D721Med (cell line): Measurements from ENCODE around the gene KRTAP9-9.
"Not testable (repeated sequence)": the region's sequence is repeated elsewhere in the genome, so short reads cannot be mapped to it uniquely, and the experiment has no call there.

ENCODE experiments used
- DNase-seq: peaks from one replicate; pipeline ENCODE4 v3.0.0; 2011; ENCODE audit warnings: low spot score; ENCODE audit not compliant: insufficient read length
- FAIRE-seq: peaks from 2 replicates; lab custom pipeline; 2011; peaks lifted over from hg19 to GRCh38; lab: Jason Lieb, UNC
- TF ChIP-seq, protein P1 (sequence below): IDR thresholded peaks from 2 replicates; pipeline ENCODE4 v1.5.1; 2012; ENCODE audit warnings: mild to moderate bottlenecking, control low read depth; ENCODE audit not compliant: insufficient read depth; ENCODE audit errors: missing control alignments

KRTAP9-9 gene

DNA sequence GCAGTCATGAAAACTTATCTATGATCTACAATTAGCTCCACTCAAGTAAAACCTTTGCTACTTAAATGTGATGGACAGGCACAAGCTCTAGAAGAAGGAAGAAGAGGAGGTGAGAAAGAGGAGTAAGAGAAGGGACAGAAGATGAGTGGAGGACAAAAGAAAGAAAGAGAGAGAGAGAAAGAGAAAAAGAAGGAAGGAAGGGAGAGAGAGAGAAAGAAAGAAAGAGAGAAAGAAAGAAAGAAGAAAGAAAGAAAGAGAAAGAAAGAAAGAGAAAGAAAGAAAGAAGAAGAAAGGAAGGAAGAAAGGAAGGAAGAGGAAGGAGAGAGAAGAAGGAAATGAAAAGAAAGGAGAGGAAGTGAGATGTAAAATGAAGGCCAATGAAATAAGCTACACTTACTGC is 25.1 kb upstream of the KRTAP9-9 start:
- TF ChIP-seq, protein P1, sequence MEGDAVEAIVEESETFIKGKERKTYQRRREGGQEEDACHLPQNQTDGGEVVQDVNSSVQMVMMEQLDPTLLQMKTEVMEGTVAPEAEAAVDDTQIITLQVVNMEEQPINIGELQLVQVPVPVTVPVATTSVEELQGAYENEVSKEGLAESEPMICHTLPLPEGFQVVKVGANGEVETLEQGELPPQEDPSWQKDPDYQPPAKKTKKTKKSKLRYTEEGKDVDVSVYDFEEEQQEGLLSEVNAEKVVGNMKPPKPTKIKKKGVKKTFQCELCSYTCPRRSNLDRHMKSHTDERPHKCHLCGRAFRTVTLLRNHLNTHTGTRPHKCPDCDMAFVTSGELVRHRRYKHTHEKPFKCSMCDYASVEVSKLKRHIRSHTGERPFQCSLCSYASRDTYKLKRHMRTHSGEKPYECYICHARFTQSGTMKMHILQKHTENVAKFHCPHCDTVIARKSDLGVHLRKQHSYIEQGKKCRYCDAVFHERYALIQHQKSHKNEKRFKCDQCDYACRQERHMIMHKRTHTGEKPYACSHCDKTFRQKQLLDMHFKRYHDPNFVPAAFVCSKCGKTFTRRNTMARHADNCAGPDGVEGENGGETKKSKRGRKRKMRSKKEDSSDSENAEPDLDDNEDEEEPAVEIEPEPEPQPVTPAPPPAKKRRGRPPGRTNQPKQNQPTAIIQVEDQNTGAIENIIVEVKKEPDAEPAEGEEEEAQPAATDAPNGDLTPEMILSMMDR, result no peak
- no peak for FAIRE-seq
- DNase-seq, result no peak

DNA sequence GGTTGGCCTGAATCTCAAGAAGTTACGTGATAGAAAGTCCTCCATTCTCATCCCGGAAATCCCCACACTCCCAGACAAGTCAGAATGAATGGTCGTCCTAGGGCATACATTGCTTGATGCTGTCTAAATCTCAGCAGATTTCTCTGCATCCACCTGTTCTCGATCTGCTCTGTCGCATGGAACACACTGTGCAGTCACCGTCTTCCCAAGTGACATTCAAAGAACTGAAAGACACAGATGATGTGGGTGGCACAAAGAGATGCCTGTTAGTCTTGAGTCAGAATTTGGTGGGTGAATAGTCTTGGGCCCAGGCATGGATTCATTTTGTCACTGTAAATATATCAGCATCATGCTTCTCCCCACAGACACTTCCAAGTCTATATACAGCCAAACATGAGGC is 23.5 kb upstream of the KRTAP9-9 start:
- FAIRE-seq (no peak), DNase-seq (no peak)
- TF ChIP-seq, protein P1, result no peak

DNA sequence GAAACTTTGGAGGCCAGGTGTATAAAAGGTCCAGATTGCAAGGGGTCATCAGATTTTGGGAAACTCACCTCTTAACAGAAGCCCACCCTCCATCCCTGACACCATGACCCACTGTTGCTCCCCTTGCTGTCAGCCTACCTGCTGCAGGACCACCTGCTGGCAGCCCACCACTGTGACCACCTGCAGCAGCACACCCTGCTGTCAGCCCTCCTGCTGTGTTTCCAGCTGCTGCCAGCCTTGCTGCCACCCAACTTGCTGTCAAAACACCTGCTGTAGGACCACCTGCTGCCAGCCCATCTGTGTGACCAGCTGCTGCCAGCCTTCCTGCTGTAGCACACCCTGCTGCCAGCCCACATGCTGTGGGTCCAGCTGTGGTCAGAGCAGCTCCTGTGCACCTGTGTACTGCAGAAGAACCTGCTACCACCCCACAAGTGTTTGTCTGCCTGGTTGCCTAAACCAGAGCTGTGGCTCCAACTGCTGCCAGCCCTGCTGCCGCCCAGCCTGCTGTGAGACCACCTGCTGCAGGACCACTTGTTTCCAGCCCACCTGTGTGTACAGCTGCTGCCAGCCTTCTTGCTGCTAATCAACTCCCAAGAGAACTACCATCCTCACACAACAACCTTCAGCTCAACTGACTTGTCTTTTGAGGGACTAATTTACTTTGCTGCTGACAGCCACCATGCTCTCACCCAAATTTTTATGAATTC is 22.6 kb upstream of the KRTAP9-9 start, which contains the start of gene KRTAP9-3:
Gene KRTAP9-3 (plus strand): TSS at position 51 of the 707 bp plus-strand sequence. CDS start 53 bp downstream, at position 104.
- not testable (repeated sequence) for FAIRE-seq, DNase-seq

DNA sequence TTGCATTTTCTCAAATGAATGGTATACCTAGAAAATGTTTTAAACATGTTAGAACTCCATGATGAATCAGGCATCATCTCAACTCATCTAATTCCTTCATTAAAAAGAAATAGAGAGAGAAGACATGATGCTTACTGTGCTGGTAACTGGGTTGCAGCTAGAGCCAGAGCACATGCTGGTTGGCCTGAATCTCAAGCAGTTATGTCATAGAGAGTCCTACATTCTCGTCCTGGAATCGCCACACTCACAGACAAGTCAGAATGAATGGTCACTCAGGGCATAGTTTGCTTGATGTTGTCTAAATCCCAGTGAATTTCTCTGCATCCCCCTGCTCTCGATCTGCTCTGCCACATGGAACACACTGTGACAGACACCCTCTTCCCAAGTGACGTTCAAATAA is 18.1 kb upstream of the KRTAP9-9 start:
- FAIRE-seq, DNase-seq: not testable (repeated sequence)

DNA sequence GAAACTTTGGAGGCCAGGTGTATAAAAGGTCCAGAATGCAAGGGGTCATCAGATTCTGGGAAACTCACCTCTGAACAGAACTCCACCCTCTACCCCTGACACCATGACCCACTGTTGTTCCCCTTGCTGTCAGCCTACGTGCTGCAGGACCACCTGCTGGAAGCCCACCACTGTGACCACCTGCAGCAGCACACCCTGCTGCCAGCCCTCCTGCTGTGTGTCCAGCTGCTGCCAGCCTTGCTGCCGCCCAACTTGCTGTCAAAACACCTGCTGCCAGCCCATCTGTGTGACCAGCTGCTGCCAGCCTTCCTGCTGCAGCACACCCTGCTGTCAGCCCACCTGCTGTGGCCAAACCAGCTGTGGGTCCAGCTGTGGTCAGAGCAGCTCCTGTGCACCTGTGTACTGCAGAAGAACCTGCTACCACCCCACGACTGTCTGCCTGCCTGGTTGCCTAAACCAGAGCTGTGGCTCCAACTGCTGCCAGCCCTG is 17.2 kb upstream of the KRTAP9-9 start, which contains the start of gene KRTAP9-8:
Gene KRTAP9-8 (plus strand): TSS at position 51 of the 489 bp plus-strand sequence. CDS start 53 bp downstream, at position 104.
- not testable (repeated sequence) for DNase-seq

DNA sequence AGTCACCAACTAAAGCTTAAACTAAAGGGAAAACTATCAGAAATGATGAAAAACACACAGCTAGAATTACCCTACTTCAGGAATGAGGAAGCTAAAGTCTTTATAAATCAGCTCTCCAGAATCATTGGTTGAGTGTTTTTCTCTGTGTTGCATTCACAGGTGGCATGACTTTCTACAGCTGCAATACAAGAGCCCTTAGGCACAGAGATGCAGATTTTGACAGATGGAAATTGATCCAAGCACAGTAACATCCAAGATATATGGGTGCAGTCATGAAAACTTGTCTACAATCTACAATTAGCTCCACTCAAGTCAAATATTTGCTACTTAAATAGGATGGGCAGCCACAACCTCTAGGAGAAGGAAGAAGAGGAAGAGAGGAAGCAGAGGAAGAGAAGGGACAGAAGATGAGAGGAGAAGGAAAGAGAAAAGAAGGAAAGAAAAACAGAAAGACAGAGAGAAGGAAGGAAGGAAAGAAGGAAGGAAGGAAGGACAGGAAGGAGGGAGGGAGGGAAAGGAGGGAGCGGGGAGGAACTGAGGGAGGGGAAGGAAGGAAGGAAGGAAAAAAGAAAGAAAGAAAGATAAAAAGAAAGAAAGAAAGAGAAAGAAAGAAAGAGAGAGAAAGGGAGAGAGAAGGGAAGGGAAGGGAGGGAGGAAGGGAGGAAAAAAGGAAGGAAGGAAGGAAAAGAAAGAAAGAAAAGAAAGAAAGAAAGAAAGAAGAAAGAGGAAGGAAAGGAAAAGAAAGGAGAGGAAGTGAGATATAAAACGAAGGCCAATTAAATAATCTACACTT is 8.0 kb upstream of the KRTAP9-9 start:
- not testable (repeated sequence) for FAIRE-seq, DNase-seq

More for the DNA sequence above, 17.2 kb upstream of the KRTAP9-9 start, which contains the start of gene KRTAP9-8:
- not testable (repeated sequence) for FAIRE-seq

DNA sequence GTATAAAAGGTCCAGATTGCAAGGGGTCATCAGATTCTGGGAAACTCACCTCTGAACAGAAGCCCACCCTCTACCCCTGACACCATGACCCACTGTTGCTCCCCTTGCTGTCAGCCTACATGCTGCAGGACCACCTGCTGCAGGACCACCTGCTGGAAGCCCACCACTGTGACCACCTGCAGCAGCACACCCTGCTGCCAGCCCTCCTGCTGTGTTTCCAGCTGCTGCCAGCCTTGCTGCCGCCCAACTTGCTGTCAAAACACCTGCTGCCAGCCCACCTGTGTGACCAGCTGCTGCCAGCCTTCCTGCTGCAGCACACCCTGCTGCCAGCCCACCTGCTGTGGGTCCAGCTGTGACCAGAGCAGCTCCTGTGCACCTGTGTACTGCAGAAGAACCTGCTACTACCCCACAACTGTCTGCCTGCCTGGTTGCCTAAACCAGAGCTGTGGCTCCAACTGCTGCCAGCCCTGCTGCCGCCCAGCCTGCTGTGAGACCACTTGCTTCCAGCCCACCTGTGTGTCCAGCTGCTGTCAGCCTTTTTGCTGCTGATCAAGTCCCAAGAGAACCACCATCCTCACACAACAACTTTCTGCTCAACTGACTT is 5.4 kb upstream of the KRTAP9-9 start, which contains the start of gene KRTAP9-4:
Gene KRTAP9-4 (plus strand): TSS at position 51 of the 604 bp plus-strand sequence. CDS start 34 bp downstream, at position 85.
- not testable (repeated sequence) for FAIRE-seq, DNase-seq

DNA sequence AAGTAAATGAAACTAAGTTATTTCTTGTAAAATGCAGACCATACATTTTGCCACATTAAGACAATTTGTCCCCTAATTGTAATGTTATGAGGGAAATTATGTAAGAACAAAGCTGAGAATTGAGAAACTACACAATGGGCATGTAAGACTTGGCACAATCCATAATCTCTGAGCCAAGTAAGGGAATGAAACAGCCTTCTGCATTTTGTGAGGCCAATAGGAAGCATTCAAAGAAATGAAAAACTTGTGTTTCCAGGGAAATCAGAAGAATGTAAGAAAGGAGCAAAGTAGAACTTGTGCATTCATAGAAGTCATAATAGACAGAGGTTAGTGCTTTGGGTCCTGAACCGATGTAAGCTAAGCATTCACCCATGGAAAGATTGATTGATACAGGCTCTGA is 3.9 kb upstream of the KRTAP9-9 start:
- no peak for FAIRE-seq

DNA sequence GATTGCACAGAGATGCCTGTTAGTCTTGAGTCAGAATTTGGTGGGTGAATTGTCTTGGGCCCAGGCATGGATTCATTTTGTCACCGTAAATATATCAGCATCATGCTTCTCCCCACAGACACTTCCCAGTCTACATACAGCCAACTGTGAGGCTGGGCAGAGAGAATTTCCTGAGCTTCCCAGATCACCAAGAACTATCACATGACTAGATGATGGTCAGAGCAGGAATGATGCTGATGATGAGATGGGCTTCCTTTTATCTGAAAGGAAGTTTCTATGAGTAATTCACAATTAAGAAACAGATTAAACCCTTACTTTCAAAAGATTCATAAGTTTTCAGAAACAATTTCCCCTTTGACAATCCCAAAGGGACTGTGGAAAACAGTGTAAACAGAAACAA is 323 bp upstream of the KRTAP9-9 start:
- FAIRE-seq (no peak), DNase-seq (no peak)
- TF ChIP-seq, protein P1, result no peak

More for the DNA sequence above, 3.9 kb upstream of the KRTAP9-9 start:
- DNase-seq, result no peak
- TF ChIP-seq, protein P1, result no peak
